ENCODE measurements around the gene LHX3.
"Not testable (repeated sequence)": the region's sequence is repeated elsewhere in the genome, so short reads cannot be mapped to it uniquely, and the experiment has no call there.

Gene LHX3

GRCh38 chr9:136151214-136151804 lies 53.6 kb downstream of the LHX3 start:
- no peak for DNase-seq

GRCh38 chr9:136150664-136151213 lies 54.2 kb downstream of the LHX3 start:
- not testable (repeated sequence) for DNase-seq

- DNase-seq: no peak
Measured at GRCh38 chr9:136149853-136150252, 55.1 kb downstream of the LHX3 start.

- DNase-seq: no peak
Measured at GRCh38 chr9:136149337-136149736, 55.6 kb downstream of the LHX3 start.

- no peak for DNase-seq
Measured at GRCh38 chr9:136148766-136149165, 56.2 kb downstream of the LHX3 start.

GRCh38 chr9:136147890-136148714 lies 56.8 kb downstream of the LHX3 start:
- no peak for DNase-seq

- DNase-seq: no peak
Measured at GRCh38 chr9:136147038-136147889, 57.7 kb downstream of the LHX3 start.

All from NCI-H1436 (cell line).